Mesodermal cell (in vitro differentiated cells): Measurements from ENCODE around the gene CALN1.

ENCODE experiments used
- H3K27ac ChIP-seq: 2 replicates; pipeline ENCODE4 v1.7.0; 2013; ENCODE audit warnings: mild to moderate bottlenecking, low read depth, low read length, moderate library complexity; ENCODE audit not compliant: severe bottlenecking
- H3K36me3 ChIP-seq: 2 replicates; pipeline ENCODE4 v1.7.1; 2013; ENCODE audit warnings: mild to moderate bottlenecking, low read length, moderate library complexity; ENCODE audit not compliant: control insufficient read depth, insufficient read depth
- H3K4me1 ChIP-seq: one replicate; pipeline ENCODE4 v1.7.1; 2013; ENCODE audit warnings: mild to moderate bottlenecking, low read length; ENCODE audit not compliant: insufficient read depth, control insufficient read depth, poor library complexity, severe bottlenecking
- H3K4me3 ChIP-seq: 2 replicates; pipeline ENCODE4 v1.7.0; 2013; ENCODE audit warnings: low read length, control low read depth, mild to moderate bottlenecking; ENCODE audit not compliant: insufficient read depth, poor library complexity, severe bottlenecking; ENCODE audit errors: extremely low read depth
- H3K9me3 ChIP-seq: 2 replicates; pipeline ENCODE4 v1.7.1; 2013; ENCODE audit warnings: mild to moderate bottlenecking, low read length, moderate library complexity; ENCODE audit not compliant: control insufficient read depth
- WGBS, 2 experiments: methylation state at CpG; one replicate each; pipeline ENCODE4 v1.1.5; 2013; ENCODE audit warnings: missing lambda C conversion rate in 2 of 2; ENCODE audit not compliant: insufficient coverage in 2 of 2; 5-methylcytosine and 5-hydroxymethylcytosine counted together

Gene CALN1

GRCh38 chr7:71864130-71864529, 548.0 kb downstream of the CALN1 start:
- H3K27ac ChIP-seq: no peak overlapping the region
- WGBS, 2 experiments: 90 to 94% methylated on average over 3 of the region's 4 CpGs

GRCh38 chr7:71860572-71860971, 551.6 kb downstream of the CALN1 start:
- Histone ChIP-seq H3K36me3 (no peaks in the 10 kb centered on the region), H3K27ac (no peak overlapping the region)
- 50 to 85% methylated on average over 1 to 2 of the region's 4 CpGs for WGBS, 2 experiments

More at GRCh38 chr7:71864130-71864529, 548.0 kb downstream of the CALN1 start:
- Histone ChIP-seq H3K4me1 (peaks cover 15% of the 10 kb centered on the region), H3K4me3 (no peak overlapping the region), H3K36me3 (no peaks in the 10 kb centered on the region), H3K9me3 (no peaks in the 10 kb centered on the region)

GRCh38 chr7:71857338-71857737, 554.8 kb downstream of the CALN1 start:
- H3K36me3 ChIP-seq: no peaks in the 10 kb centered on the region

More at GRCh38 chr7:71860572-71860971, 551.6 kb downstream of the CALN1 start:
- no peak overlapping the region for H3K4me3 ChIP-seq
- no peaks in the 10 kb centered on the region for H3K4me1 ChIP-seq
- no peaks in the 10 kb centered on the region for H3K9me3 ChIP-seq

GRCh38 chr7:71854546-71855397, 557.4 kb downstream of the CALN1 start:
- 84 to 85% methylated on average over 8 to 9 of the region's 12 CpGs for WGBS, 2 experiments
- no peaks in the 10 kb centered on the region for H3K36me3 ChIP-seq

More at GRCh38 chr7:71857338-71857737, 554.8 kb downstream of the CALN1 start:
- no peaks in the 10 kb centered on the region for H3K4me1 ChIP-seq
- no peak overlapping the region for H3K4me3 ChIP-seq
- no peaks in the 10 kb centered on the region for H3K9me3 ChIP-seq
- H3K27ac ChIP-seq: no peak overlapping the region
- WGBS, 2 experiments: 56 to 64% methylated on average over 2 of the region's 6 CpGs

GRCh38 chr7:71851776-71852498, 560.2 kb downstream of the CALN1 start:
- no peak overlapping the region for H3K27ac ChIP-seq
- H3K36me3 ChIP-seq: no peaks in the 10 kb centered on the region
- 89 to 90% methylated on average over 4 of the region's 9 CpGs for WGBS, 2 experiments
- H3K9me3 ChIP-seq: no peaks in the 10 kb centered on the region
- H3K4me1 ChIP-seq: no peaks in the 10 kb centered on the region
- H3K4me3 ChIP-seq: no peak overlapping the region

More at GRCh38 chr7:71854546-71855397, 557.4 kb downstream of the CALN1 start:
- Histone ChIP-seq H3K4me1 (no peaks in the 10 kb centered on the region), H3K27ac (no peak overlapping the region), H3K4me3 (no peak overlapping the region), H3K9me3 (no peaks in the 10 kb centered on the region)

GRCh38 chr7:71846160-71846559, 566.0 kb downstream of the CALN1 start:
- Histone ChIP-seq H3K36me3 (no peaks in the 10 kb centered on the region), H3K9me3 (no peaks in the 10 kb centered on the region), H3K4me1 (no peaks in the 10 kb centered on the region), H3K4me3 (no peak overlapping the region), H3K27ac (no peak overlapping the region)
- WGBS, 2 experiments: 68 to 72% methylated on average over 2 to 5 of the region's 9 CpGs

GRCh38 chr7:71843676-71844075, 568.5 kb downstream of the CALN1 start:
- Histone ChIP-seq H3K36me3 (no peaks in the 10 kb centered on the region), H3K4me3 (no peak overlapping the region), H3K27ac (no peak overlapping the region), H3K4me1 (no peaks in the 10 kb centered on the region), H3K9me3 (no peaks in the 10 kb centered on the region)
- 68 to 90% methylated on average over 2 to 4 of the region's 4 CpGs for WGBS, 2 experiments

GRCh38 chr7:71842786-71843185, 569.4 kb downstream of the CALN1 start:
- Histone ChIP-seq H3K9me3 (no peaks in the 10 kb centered on the region), H3K4me3 (no peak overlapping the region), H3K36me3 (no peaks in the 10 kb centered on the region), H3K4me1 (no peaks in the 10 kb centered on the region), H3K27ac (no peak overlapping the region)
- WGBS, 2 experiments: 81 to 87% methylated on average over 2 of the region's 3 CpGs

GRCh38 chr7:71842381-71842780, 569.8 kb downstream of the CALN1 start:
- Histone ChIP-seq H3K4me1 (no peaks in the 10 kb centered on the region), H3K4me3 (no peak overlapping the region), H3K36me3 (no peaks in the 10 kb centered on the region), H3K9me3 (no peaks in the 10 kb centered on the region), H3K27ac (no peak overlapping the region)
- 62 to 80% methylated on average over 1 to 4 of the region's 6 CpGs for WGBS, 2 experiments

GRCh38 chr7:71835056-71835455, 577.1 kb downstream of the CALN1 start:
- no peaks in the 10 kb centered on the region for H3K9me3 ChIP-seq
- H3K4me3 ChIP-seq: no peak overlapping the region
- H3K27ac ChIP-seq: no peak overlapping the region
- no peaks in the 10 kb centered on the region for H3K4me1 ChIP-seq
- H3K36me3 ChIP-seq: no peaks in the 10 kb centered on the region
- 82 to 100% methylated on average over 2 to 3 of the region's 5 CpGs for WGBS, 2 experiments
